ENCODE measurements around the gene MCC. TPM values are rescaled to one million over a fixed set of nuclear protein-coding genes. Genes with fewer than 3 reads are reported as not detected.

The MCC gene
- total and polyA plus RNA-seq, 2 of the 4 experiments (the other 2 are of a cell fraction) = 5.0 to 20.6 TPM

DNA sequence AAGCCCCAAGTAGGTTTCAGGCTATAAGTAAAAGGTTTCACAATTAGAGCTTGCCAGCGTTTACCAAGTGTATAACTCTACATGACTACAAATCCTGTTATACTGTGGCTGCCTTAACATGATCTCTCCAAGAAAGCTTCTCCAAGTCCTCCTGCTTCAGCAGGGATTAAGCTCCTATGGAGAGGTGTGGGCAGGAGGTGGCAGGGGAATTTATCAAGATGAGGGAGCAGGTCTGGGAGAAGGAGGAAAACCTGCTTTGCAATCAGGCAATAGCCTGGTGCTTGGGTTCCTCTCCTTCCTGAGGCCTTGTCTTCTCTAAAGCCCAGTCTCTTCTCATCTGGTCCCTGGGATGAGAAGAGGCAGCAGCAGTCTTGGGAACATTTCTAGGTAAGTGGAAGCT lies 188.7 kb downstream of the MCC start:
- peaks cover 8% of the 10 kb centered on the region; the same call in 1 of the 2 replicates for H3K4me1 ChIP-seq (ENCODE audit: control insufficient read depth, insufficient read depth, low read length)
- H4K20me1 ChIP-seq (ENCODE audit: insufficient read depth, low read length) = no peaks in the 10 kb centered on the region; the same call in 1 of the 2 replicates
- intact Hi-C loops (cut with micrococcal nuclease) (loop anchor here (10.0 kb wide), 1 partner anchor 235 kb away; no protein-coding TSS in a partner anchor), dilution Hi-C loops (cut with HindIII; ENCODE audit: low sequenced_read_pairs, unreplicated experiment) (no loop called here), in situ Hi-C loops (cut with MboI; ENCODE audit: low sequenced_read_pairs) (no loop called here)
- H3K9ac ChIP-seq (ENCODE audit: low read depth, low read length) = no peak overlapping the region
- ChIA-PET POLR2A (ENCODE audit: unreplicated experiment) (interaction anchor here (0.6 kb wide), 1 partner anchor 125 kb away, joined by 4 read pairs; no protein-coding TSS in a partner anchor), CTCF (interaction anchor here (0.6 kb wide), 1 partner anchor 305 kb away, joined by 4 read pairs; no protein-coding TSS in a partner anchor)
- H2BK120ac ChIP-seq (ENCODE audit: low read depth, low read length) = no peak overlapping the region
- H2BK5ac ChIP-seq (ENCODE audit: low read depth, low read length, poor library complexity, severe bottlenecking) = no peak overlapping the region
- no peak overlapping the region for H3K27ac ChIP-seq (ENCODE audit: insufficient read depth, low read length)
- H3K23ac ChIP-seq (ENCODE audit: low read depth, low read length) = no peak overlapping the region
- DNase-seq = no peak
- H3K18ac ChIP-seq (ENCODE audit: low read depth, low read length) = no peak overlapping the region
- no peaks in the 10 kb centered on the region for H3K9me3 ChIP-seq (ENCODE audit: control insufficient read depth, insufficient read depth, low read length)
- H2AK5ac ChIP-seq (ENCODE audit: low read depth, low read length) = no peak overlapping the region
- no peak overlapping the region for H4K5ac ChIP-seq (ENCODE audit: low read depth, low read length)
- no peak overlapping the region for H3K4me2 ChIP-seq (ENCODE audit: low read depth, low read length)
- BruUV-seq (replicated peaks) = no TSS peak
- H2AK9ac ChIP-seq (replicated peaks; ENCODE audit: low read depth, low read length, poor library complexity) = no peak overlapping the region
- no peak for TF ChIP-seq BHLHE40 (IDR thresholded peaks at IDR 0.05; ENCODE audit: low read depth, low read length)
- TF ChIP-seq CHD1 (IDR thresholded peaks at IDR 0.05; ENCODE audit: low read depth, low read length) = no peak
- no peak for TF ChIP-seq MAFK (IDR thresholded peaks at IDR 0.05; ENCODE audit: low read depth, low read length)
- no peak for TF ChIP-seq RCOR1 (IDR thresholded peaks at IDR 0.05; ENCODE audit: insufficient replicate concordance, low read length)
- TF ChIP-seq RFX5 (IDR thresholded peaks at IDR 0.05; ENCODE audit: low read depth, low read length) = no peak
- no peak for TF ChIP-seq NFE2L2 (IDR thresholded peaks at IDR 0.05; ENCODE audit: low read depth, low read length)
- no peak for TF ChIP-seq CEBPB (IDR thresholded peaks at IDR 0.05; ENCODE audit: low read depth, low read length)
- no peak for TF ChIP-seq MAZ (IDR thresholded peaks at IDR 0.05; ENCODE audit: borderline replicate concordance, low read depth, low read length)
- no peak for TF ChIP-seq RAD21 (IDR thresholded peaks at IDR 0.05; ENCODE audit: low read length)
- TF ChIP-seq, protein P1, sequence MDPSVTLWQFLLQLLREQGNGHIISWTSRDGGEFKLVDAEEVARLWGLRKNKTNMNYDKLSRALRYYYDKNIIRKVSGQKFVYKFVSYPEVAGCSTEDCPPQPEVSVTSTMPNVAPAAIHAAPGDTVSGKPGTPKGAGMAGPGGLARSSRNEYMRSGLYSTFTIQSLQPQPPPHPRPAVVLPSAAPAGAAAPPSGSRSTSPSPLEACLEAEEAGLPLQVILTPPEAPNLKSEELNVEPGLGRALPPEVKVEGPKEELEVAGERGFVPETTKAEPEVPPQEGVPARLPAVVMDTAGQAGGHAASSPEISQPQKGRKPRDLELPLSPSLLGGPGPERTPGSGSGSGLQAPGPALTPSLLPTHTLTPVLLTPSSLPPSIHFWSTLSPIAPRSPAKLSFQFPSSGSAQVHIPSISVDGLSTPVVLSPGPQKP (IDR thresholded peaks at IDR 0.05; ENCODE audit: borderline replicate concordance, low read depth, low read length) = no peak
- TF ChIP-seq FOS (IDR thresholded peaks at IDR 0.05; ENCODE audit: low read depth, low read length) = no peak
- ATAC-seq (ENCODE audit: low read depth) = no peak
- no peak overlapping the region for H4K8ac ChIP-seq (ENCODE audit: low read depth in 2 of 2, low read length in 2 of 2)
- H3K79me1 ChIP-seq (ENCODE audit: low read depth in 1 of 2, low read length in 2 of 2) = 0 out of 4 replicates have a peak, but pooled peaks cover 0 to 3% of the 10 kb centered on the region in 2 experiments
- H3K36me3 ChIP-seq (ENCODE audit: control insufficient read depth, insufficient read depth, low read length) = no peaks in the 10 kb centered on the region
- H3K4me3 ChIP-seq (ENCODE audit: insufficient read depth, low read depth, low read length) = no peak overlapping the region
- no peak overlapping the region for H2BK15ac ChIP-seq (ENCODE audit: low read depth, low read length)
- no peaks in the 10 kb centered on the region for H3K9me1 ChIP-seq (ENCODE audit: insufficient read depth, low read length)
- H2AFZ ChIP-seq (replicated peaks; ENCODE audit: low read length, poor library complexity) = no peak overlapping the region
- no peak overlapping the region for H4K91ac ChIP-seq (ENCODE audit: insufficient read depth, low read depth, low read length)
- H3K4ac ChIP-seq (ENCODE audit: low read depth, low read length) = no peak overlapping the region
- WGBS, 2 experiments (ENCODE audit: extremely low coverage in 2 of 2, insufficient read length in 1 of 2) = no CpG with 5 or more reads among the region's 1 CpG
- H3K56ac ChIP-seq (ENCODE audit: extremely low read depth, insufficient read depth, low read length) = no peak overlapping the region
- no peak overlapping the region for H3K14ac ChIP-seq (replicated peaks; ENCODE audit: low read depth, low read length)
- no peaks in the 10 kb centered on the region for H3K27me3 ChIP-seq (ENCODE audit: control insufficient read depth, insufficient read depth, low read length)
- no peak overlapping the region for H2BK20ac ChIP-seq (ENCODE audit: low read depth, low read length)
